ENCODE data around the gene SH2D7.

DNA sequence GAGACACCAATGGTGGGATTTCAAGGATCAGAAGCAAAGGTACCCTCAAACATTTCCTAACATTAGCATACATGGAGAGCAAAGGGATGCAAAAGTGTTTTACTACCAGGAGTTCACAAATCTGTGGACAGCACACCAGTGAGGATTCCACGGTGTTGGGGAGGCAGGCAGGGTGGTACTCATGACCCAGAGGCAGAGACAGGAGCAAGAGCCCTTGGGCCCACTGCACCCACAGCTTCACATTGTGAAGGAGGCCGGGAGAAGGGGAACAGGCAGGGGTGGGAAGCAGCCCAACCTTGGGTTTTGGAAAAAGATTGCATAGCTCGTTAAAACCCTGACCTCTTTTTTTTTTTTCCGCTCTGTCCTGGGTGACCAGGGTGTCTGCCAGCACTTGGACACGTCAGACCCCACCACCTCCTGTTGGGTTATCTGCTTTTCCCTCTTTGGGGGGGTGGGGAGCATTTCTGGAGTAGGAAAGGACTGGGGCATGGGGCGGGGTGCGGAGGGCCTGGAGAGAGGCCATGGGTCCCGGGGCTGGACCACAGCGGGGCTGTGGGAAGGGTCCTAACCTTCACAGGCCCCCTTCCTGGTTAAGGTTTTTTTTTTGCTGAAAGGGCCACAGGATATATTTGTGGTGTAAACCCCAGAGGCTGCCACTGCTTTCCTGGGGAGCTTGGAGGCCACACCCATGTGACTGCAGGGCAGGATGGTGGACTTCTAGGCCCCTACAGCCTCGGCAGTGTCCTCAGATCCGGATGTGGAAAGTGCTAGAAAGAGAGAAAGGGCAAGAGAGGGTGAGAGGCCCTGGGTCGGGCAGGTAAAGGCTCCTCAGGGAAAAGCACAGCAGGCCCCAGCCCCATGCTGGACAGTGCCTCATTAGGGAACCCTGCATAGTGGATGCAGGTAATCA lies 12.5 kb downstream of the SH2D7 start:
- TF ChIP-seq CTCF (IDR thresholded peaks at IDR 0.05) (no peak), EZH2 (IDR thresholded peaks at IDR 0.05) (no peak), EZH2phosphoT487 (IDR thresholded peaks at IDR 0.05) (no peak)

All from neural progenitor cell (in vitro differentiated cells).